Eye (tissue), 1 donor: ENCODE data around the gene CAMTA1.
A peak's percentile ranks its signal among the peaks of the same experiment; 100 is the strongest.

ENCODE experiments used
- DNase-seq: peaks from one replicate; pipeline ENCODE4 v3.0.0-alpha.2; 2015

The CAMTA1 gene

GRCh38 chr1:6961905-6962477, 176.7 kb downstream of the CAMTA1 start:
- DNase-seq = peak; percentile 47

DNA sequence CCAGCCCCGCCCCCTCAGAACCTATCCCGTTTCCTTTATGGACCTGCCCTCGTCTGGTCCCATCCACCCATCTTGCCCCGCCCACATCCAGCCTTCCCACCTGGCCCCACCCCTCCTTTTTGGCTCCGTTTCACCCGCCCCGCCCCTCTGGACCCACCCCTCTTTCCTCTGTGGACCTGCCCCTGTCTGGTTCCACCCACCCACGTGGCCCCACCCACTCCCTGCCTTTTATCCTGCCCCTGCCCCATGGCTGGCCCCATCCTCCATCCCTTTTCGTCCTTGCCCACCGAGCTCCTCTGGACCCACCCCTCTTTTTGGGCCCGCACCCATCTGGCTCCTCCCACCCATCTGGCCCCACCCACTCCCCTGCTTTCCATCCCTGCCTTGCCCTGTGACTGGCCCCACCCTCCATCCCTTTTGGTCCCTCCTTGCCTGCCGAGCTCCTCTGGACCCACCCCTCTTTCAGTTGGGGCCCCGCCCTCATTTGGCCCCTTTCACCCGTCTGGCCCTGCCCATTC, 177.3 kb downstream of the CAMTA1 start:
- DNase-seq = peak; percentile 62

- peak; percentile 81 for DNase-seq
These were observed 178.0 kb downstream of the CAMTA1 start for GRCh38 chr1:6962996-6963911.

- no peak for DNase-seq
These were observed 178.7 kb downstream of the CAMTA1 start for GRCh38 chr1:6963912-6964307.

DNA sequence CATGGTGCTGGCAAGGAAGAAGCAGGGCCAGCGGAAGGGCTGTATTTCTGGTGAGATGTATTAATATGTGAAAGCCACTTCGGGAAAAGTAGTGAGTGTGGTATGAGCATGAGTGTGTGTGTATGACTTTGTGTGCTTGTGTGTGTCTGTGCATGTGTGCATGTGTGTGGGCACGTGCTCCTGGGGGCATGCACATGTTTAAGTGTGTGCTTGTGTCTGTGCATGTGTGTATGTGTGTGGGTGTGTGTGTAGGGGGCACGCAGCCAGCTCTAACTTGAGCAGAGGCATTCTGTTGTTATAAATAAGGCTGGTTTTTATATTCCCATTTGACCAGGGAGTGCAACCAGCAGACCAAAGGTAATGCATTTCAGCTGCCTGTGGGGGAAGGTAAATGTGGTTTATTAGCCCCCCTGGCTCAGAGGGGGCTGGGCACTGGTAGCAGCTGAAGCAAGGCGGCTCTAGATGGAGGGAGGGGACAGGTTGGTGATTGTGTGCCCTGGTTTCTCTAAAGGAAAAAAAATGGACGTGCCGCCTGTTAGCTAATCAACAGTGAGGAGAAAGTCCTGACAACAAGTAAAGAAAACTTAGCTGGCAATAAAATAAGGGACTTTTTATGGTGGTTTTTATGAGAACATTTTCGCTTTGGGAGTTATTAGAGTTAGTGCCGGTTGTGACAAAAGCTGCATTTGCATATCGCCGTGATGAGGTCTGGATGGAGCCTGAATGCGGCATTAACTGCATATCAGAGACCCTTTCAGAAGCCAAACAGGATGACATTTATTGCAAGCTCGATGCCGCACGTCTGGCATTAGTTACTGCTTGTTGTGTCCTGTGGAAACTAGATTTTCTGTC, 180.1 kb downstream of the CAMTA1 start:
- DNase-seq = peak; percentile 67

DNA sequence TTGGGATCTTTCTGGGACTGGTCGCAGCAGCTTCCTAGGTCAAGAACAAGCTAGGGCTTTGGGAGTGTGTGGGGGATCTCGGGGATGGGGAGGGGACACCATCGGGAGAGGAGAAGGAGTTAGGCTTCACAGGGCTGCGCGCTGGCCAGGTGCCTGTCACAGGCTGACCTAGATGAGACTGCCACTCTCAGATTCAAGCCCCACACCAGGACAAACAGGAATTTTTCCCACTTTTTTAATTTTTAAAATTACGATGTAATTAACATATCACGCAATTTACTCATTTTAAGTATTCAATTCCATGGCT, 180.6 kb downstream of the CAMTA1 start:
- no peak for DNase-seq

DNA sequence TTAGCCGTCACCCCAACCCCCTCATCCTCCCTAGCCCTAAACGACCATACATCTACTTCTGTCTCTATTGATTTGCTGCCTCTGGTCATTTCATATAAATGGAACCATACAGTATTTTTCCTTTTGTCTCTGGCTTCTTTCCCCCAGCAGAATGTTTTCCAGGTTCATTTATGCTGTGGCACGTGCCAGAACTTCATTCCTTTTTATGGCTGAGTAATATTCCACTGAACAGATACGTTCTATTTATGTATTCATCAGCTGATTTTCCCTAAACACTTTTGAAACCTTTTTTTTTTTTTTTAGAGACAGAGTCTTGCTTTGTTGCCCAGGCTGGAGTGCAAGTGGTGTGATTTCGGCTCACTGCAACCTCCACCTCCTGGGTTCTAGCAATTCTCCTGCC, 181.1 kb downstream of the CAMTA1 start:
- DNase-seq = no peak

DNA sequence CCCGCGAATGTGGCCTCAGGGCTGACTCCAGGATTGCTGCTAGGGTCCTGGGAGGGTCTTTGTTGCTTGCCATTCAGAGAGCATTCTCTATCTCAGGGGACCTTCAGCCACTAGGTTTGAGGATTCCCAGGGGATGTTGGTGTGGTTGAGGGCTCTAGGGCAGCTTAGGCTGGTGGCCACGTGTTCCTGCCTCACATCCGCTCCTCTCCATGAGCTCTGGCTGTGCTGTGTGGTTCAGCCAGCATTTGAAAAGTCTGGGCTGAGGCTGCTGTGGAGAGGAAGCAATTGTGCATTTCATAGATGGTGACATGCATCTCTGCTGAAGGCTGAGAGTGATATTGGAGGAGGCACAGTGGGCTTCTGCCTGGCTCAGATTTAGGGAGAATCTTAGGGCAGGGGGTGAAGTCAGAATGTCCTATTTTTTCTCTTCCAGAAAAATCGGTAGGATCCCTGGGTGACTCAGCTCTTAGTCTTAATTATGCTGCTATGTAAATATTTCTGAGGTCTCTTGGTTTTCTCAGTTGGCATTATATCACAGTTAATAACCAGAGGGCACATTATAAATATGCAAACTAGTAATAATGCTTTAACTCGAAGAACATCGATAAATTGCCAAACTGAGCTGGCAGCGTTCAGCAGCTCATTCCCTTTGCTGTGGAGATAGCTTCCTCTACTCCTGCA, 182.3 kb downstream of the CAMTA1 start:
- DNase-seq = no peak

GRCh38 chr1:6969106-6969505, 183.9 kb downstream of the CAMTA1 start:
- no peak for DNase-seq

DNA sequence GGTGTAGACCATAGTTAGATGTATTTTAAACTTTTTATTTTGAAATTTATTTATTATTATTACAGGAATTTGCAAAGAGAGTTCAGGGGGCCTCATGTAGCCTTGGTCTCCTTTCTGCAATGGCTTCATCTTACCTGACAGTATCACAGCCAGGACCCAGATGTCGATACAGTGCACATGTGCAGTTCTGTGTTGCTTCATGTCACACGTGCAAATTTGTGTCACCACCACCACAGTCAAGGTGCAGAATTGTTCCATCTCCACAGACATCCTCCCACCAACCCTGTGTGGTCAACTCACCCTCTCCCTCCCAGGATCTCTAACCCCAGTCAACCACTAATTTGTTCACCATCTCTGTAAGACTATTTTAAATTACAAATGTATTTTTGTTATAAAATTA, 184.5 kb downstream of the CAMTA1 start:
- DNase-seq = no peak

- DNase-seq = no peak
These were observed 185.0 kb downstream of the CAMTA1 start for GRCh38 chr1:6970221-6970620.

DNA sequence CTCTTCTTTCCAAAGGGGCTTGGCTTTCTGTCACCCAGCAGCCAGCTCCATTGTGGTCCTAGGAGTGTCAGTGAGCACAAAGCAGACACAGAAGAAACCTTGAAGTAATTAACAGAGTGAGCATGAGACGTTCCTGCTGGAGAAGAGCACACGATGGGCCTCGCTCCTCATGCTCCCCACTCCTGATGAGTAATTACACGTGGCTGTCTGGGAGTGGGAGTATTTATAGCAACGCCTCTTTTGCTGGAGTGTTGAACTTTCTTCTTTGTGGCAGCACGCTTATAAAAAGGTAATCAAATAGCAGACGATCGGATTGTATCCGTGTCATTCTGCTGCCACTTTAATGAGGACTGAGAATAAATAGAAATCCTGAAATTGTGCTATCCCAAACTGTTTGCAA, 185.8 kb downstream of the CAMTA1 start:
- no peak for DNase-seq

DNA sequence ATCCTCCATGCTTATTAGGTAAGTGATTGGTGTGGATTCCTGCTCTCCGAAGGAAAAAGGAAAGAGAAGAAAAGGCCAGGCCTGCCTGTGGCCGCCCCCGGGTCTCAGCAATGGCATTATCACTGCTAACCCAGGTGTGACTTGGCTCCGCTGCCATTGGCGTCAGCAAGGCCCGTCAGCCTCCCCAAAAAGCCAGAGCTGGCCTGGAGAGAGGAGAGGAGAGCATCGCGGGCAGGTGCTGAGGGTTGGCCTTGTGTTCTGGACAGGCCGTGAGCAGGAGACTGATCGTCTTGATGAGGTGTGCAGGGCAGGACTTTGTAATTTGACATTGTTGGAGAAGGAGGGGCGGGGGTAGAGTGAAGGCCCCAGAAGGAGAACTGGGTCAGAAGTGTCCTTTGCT, 186.4 kb downstream of the CAMTA1 start:
- no peak for DNase-seq

DNA sequence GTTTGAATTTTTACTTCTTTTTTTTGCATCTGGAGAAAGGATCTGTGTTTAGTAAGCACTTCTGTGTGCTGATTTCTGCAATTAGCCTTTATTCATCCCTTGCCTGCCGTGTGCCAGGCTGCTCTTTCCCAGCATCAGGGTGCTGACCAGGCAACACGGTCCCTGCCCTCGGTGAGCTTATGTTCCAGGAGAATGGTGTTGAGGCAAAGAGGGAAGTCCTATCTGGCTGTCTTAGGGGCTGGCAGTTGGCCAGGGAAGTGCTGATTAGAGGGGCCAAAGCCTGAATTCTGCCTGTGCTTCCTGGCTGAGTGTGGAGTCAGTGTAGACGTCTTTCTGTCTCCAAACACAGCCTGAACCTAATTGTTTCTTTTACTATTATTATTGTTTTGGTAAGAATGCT, 187.1 kb downstream of the CAMTA1 start:
- DNase-seq = no peak

GRCh38 chr1:6975331-6976043, 190.2 kb downstream of the CAMTA1 start:
- no peak for DNase-seq

DNA sequence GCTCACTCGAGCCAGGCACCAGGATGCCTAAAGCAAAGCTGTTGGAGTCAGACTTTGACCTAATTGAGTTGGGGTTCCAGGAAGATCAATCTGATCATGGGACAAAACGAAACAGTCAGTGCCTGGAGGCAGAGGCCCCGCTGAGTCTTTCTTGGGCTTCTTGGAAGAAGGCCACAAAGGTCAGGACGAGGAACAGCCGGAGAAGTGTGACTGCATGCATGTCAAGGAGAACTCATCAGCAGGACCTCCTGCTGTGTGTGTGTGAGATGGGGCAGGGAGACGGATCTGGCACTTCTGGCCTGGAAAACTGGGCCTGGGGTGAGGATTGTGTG, 190.8 kb downstream of the CAMTA1 start:
- DNase-seq = peak; percentile 66

- DNase-seq = no peak
These were observed 193.9 kb downstream of the CAMTA1 start for GRCh38 chr1:6979003-6979613.

GRCh38 chr1:6981595-6981994, 196.3 kb downstream of the CAMTA1 start:
- no peak for DNase-seq

GRCh38 chr1:6982443-6982842, 197.2 kb downstream of the CAMTA1 start:
- no peak for DNase-seq

DNA sequence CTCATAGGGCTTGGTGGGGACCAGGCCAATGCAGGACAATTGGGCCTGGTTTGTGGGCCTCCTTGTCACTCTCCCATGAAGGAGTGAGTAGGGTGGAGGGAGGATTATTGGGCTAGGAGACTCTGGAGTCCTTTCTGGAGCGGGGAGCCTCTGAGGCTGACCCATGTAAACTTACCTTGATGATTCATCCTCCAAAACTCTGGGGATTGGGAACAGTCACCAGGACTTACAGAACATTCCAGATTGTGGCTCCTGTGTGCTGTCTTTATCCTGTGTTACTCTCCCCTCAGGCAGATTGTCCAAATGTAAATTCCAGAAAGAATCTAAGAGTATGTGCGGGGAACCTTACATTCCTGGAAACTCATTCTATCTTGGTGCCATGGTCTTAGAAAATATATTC, 197.6 kb downstream of the CAMTA1 start:
- no peak for DNase-seq

- no peak for DNase-seq
These were observed 199.3 kb downstream of the CAMTA1 start for GRCh38 chr1:6984536-6984935.

GRCh38 chr1:6984986-6985385, 199.7 kb downstream of the CAMTA1 start:
- no peak for DNase-seq
